A172 (cell line): Measurements from ENCODE around the gene ABCB4. TPM values are rescaled to one million over a fixed set of nuclear protein-coding genes. Genes with fewer than 3 reads are reported as not detected.

ENCODE experiments used
- total RNA-seq: library from RNA; depleted of rRNA; stranded (reverse); fragments of >200 nt; shearing (Covaris generic); gene quantifications from 2 replicates; pipeline ENCODE4 v1.2.3, GENCODE V29; 2014; rRNA removed

ABCB4 gene
- total RNA-seq, 1 experiment from 2014 or later, result not detected

Other genes starting within 250 kb of the ABCB4 start
- gene CROT, start 130.0 kb downstream of the ABCB4 start, total RNA-seq, result 22.2 and 28.5 TPM in 2 replicates
- gene ABCB1, start 125.2 kb upstream of the ABCB4 start, total RNA-seq, result 0.14 and 0.24 TPM in 2 replicates
- gene RUNDC3B, start 152.7 kb upstream of the ABCB4 start, total RNA-seq, result 0.31 TPM in 1 of 2 replicates, not detected in the other